HepG2 (cell line): ENCODE data around the gene INAFM2.
A peak's percentile ranks its signal among the peaks of the same experiment; 100 is the strongest.

ENCODE experiments used
- ARNT2 ChIP-seq: sonication (generic); formaldehyde crosslinking; IDR thresholded peaks from 2 replicates; pipeline ENCODE4 v1.8.0; 2022; ENCODE audit warnings: mild to moderate bottlenecking, low read depth, missing genetic modification reagents, moderate library complexity
- CTCF ChIP-seq: sonication (generic); formaldehyde crosslinking; IDR thresholded peaks from 2 replicates; pipeline ENCODE4 v1.5.0; 2020; ENCODE audit warnings: mild to moderate bottlenecking, missing genetic modification reagents, moderate library complexity
- FOSL1 ChIP-seq: sonication (generic); formaldehyde crosslinking; IDR thresholded peaks from 2 replicates; pipeline ENCODE4 v1.9.0; 2021; ENCODE audit warnings: missing genetic modification reagents, borderline replicate concordance

GRCh38 chr15:40358471-40359353, 35.2 kb downstream of the INAFM2 start:
- TF ChIP-seq ARNT2 (no peak), CTCF (CRISPR knock-in tag) (peak; percentile 44), FOSL1 (CRISPR knock-in tag) (no peak)
